NCI-H82 treated with DMSO at 0.1 percent for 48 hours (cell line): ENCODE measurements around the gene TSKU.

Experiments used
- DNase-seq: peaks from one replicate; lab custom pipeline; 2025; ENCODE audit not compliant: unreplicated experiment; lab: John Stamatoyannopoulos, UW

TSKU gene

GRCh38 chr11:76752321-76753143 lies 30.6 kb upstream of the TSKU start:
- DNase-seq, result no peak

GRCh38 chr11:76753449-76753848 lies 29.7 kb upstream of the TSKU start:
- no peak for DNase-seq

GRCh38 chr11:76753950-76754349 lies 29.2 kb upstream of the TSKU start:
- DNase-seq, result no peak

- no peak for DNase-seq
Observed at GRCh38 chr11:76756341-76756741, 26.8 kb upstream of the TSKU start.

GRCh38 chr11:76758311-76758710 lies 24.8 kb upstream of the TSKU start:
- no peak for DNase-seq

GRCh38 chr11:76759092-76759491 lies 24.1 kb upstream of the TSKU start:
- peak; percentile 38 for DNase-seq

- DNase-seq, result no peak
Observed at GRCh38 chr11:76759517-76759916, 23.6 kb upstream of the TSKU start.

- DNase-seq, result no peak
Observed at GRCh38 chr11:76760236-76760635, 22.9 kb upstream of the TSKU start.

GRCh38 chr11:76761718-76762355 lies 21.3 kb upstream of the TSKU start:
- no peak for DNase-seq

- DNase-seq, result no peak
Observed at GRCh38 chr11:76762356-76762752, 20.8 kb upstream of the TSKU start.

GRCh38 chr11:76762867-76763572 lies 20.1 kb upstream of the TSKU start:
- DNase-seq, result no peak

GRCh38 chr11:76763573-76764346 lies 19.4 kb upstream of the TSKU start:
- no peak for DNase-seq

- DNase-seq, result no peak
Observed at GRCh38 chr11:76764941-76765665, 18.1 kb upstream of the TSKU start.

- no peak for DNase-seq
Observed at GRCh38 chr11:76765863-76766350, 17.2 kb upstream of the TSKU start.

GRCh38 chr11:76766521-76766920 lies 16.6 kb upstream of the TSKU start:
- DNase-seq, result no peak

- DNase-seq, result no peak
Observed at GRCh38 chr11:76767659-76768058, 15.5 kb upstream of the TSKU start.

GRCh38 chr11:76768088-76768908 lies 14.9 kb upstream of the TSKU start:
- no peak for DNase-seq

- no peak for DNase-seq
Observed at GRCh38 chr11:76768909-76769560, 14.1 kb upstream of the TSKU start.
